NCI-H187 (cell line): Measurements from ENCODE around the gene IGLL5.

Source experiments
- DNase-seq, 2 experiments: peaks; one replicate each; lab custom pipeline; 2025; lab: John Stamatoyannopoulos, UW

IGLL5 gene

GRCh38 chr22:22863001-22863400, 24.6 kb upstream of the IGLL5 start:
- DNase-seq = no peak

- no peak for DNase-seq
Observed at GRCh38 chr22:22865311-22866072, 22.1 kb upstream of the IGLL5 start.

- no peak for DNase-seq
Observed at GRCh38 chr22:22866381-22867111, 21.1 kb upstream of the IGLL5 start.

- no peak for DNase-seq
Observed at GRCh38 chr22:22867996-22868715, 19.5 kb upstream of the IGLL5 start.

GRCh38 chr22:22870577-22871404, 16.8 kb upstream of the IGLL5 start:
- DNase-seq = no peak

GRCh38 chr22:22871536-22872278, 15.9 kb upstream of the IGLL5 start:
- DNase-seq = no peak

- no peak for DNase-seq
Observed at GRCh38 chr22:22872722-22873708, 14.6 kb upstream of the IGLL5 start.

- peak in 1 of 2 experiments; percentile 6 for DNase-seq
Observed at GRCh38 chr22:22877523-22878210, 9.9 kb upstream of the IGLL5 start.

GRCh38 chr22:22878211-22878570, 9.4 kb upstream of the IGLL5 start:
- no peak for DNase-seq

GRCh38 chr22:22878801-22879674, 8.6 kb upstream of the IGLL5 start:
- no peak for DNase-seq

GRCh38 chr22:22879675-22880155, 7.9 kb upstream of the IGLL5 start:
- no peak for DNase-seq

- no peak for DNase-seq
Observed at GRCh38 chr22:22880645-22881044, 7.0 kb upstream of the IGLL5 start.

- DNase-seq = no peak
Observed at GRCh38 chr22:22881116-22882000, 6.3 kb upstream of the IGLL5 start.

GRCh38 chr22:22882033-22882717, 5.4 kb upstream of the IGLL5 start:
- no peak for DNase-seq

GRCh38 chr22:22883090-22883727, 4.4 kb upstream of the IGLL5 start:
- no peak for DNase-seq
